ENCODE results near the gene ZNF530.
A peak's percentile ranks its signal among the peaks of the same experiment; 100 is the strongest.

Gene ZNF530

GRCh38 chr19:57583104-57583520, 16.6 kb upstream of the ZNF530 start:
- no peak for TF ChIP-seq CTCF (IDR thresholded peaks at IDR 0.05; ENCODE audit: poor library complexity, severe bottlenecking)
- ATAC-seq (ENCODE audit: low read depth) = no peak
- Histone ChIP-seq H3K4me1 (ENCODE audit: insufficient read depth, poor library complexity, severe bottlenecking) (no peaks in the 10 kb centered on the region), H3K9me3 (ENCODE audit: severe bottlenecking) (peaks cover 16% of the 10 kb centered on the region), H3K27me3 (ENCODE audit: insufficient read depth, poor library complexity, severe bottlenecking) (no peaks in the 10 kb centered on the region), H3K36me3 (ENCODE audit: low read depth) (peaks cover 17% of the 10 kb centered on the region), H3K27ac (ENCODE audit: poor library complexity, severe bottlenecking) (no peak overlapping the region), H3K4me3 (ENCODE audit: severe bottlenecking) (peak overlapping the region; percentile 66)
- DNase-seq (ENCODE audit: low spot score) = no peak

DNA sequence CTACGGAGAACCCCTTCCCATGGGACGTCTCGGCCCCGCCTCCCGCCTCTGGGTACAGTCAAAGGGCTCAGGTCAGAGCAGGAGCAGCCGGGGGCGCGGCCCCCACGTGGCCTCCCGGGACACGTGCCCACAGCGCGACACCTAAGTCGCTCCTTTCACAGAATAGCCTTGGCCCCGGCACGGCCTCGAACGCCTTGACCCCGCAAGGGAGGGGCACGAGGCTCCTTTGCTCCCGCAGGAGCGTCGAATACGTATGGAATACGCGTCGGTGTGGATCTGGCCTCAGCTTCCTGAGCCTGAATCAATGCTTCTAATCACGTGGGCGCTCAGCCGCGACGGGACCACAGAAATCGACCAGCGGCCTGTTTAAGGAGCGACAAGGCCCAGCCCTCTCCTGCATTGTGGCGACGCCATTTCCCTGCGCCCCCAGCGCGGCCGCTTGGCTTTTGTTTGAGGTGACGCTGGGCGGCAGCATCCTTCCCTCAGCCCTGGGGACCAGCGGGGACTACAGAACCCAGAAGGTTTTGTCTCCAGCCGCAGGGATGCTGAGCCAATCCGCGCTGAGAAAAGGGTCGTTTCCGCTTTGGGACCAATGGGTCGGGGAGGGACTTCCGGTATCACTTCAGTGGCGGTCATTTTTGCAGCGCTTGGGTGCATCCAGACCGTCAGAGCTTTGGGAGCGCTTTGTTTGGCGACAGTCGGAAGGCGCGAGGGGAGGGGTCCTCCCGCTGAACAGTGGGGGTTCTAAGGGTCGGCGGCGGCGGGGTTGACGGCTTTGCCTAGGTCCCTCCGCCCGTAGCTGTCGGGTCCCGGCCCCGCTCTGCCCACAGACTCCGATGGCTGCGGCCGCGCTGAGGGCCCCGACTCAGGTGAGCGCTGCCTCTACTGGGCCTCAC, 15.9 kb upstream of the ZNF530 start, which contains the start of gene ZIK1:
TSS of gene ZIK1 (plus strand) at position 625 of the 896 bp plus-strand sequence. CDS start at position 837, 212 bp downstream.
- ATAC-seq (ENCODE audit: low read depth) = peak; percentile 88
- peak within 1 kb of the TSS; percentile 66 for H3K4me3 ChIP-seq (ENCODE audit: severe bottlenecking)
- no peaks in the 10 kb centered on the region for H3K4me1 ChIP-seq (ENCODE audit: insufficient read depth, poor library complexity, severe bottlenecking)
- H3K9me3 ChIP-seq (ENCODE audit: severe bottlenecking) = peaks cover 20% of the 10 kb centered on the region
- H3K27ac ChIP-seq (ENCODE audit: poor library complexity, severe bottlenecking) = no peak within 1 kb of the TSS
- H3K36me3 ChIP-seq (ENCODE audit: low read depth) = peaks cover 24% of the 10 kb centered on the region
- peak; percentile 81 for DNase-seq (ENCODE audit: low spot score)
- no peaks in the 10 kb centered on the region for H3K27me3 ChIP-seq (ENCODE audit: insufficient read depth, poor library complexity, severe bottlenecking)
- TF ChIP-seq CTCF (IDR thresholded peaks at IDR 0.05; ENCODE audit: poor library complexity, severe bottlenecking) = no peak

DNA sequence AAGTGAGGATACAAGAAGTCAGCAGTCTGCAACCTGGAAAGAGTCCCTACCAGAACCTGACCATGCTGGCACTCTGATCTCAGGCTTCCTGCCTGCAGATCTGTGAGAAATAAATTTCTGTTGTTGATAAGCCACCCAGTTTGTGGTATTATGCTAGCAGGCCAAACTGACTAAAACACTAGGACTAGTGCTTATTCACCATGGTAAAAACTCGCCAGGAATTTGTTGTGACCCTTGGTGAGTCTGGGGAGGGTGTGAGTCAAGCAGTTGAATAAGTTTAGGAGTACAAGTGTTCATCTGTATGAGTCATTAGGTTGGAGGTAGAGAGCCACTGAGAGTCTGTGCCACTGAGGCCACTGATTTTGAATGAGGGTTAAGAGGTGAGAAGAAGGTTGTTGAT, 12.2 kb upstream of the ZNF530 start:
- ATAC-seq (ENCODE audit: low read depth) (no peak), DNase-seq (ENCODE audit: low spot score) (no peak)
- no peak for TF ChIP-seq CTCF (IDR thresholded peaks at IDR 0.05; ENCODE audit: poor library complexity, severe bottlenecking)
- Histone ChIP-seq H3K27ac (ENCODE audit: poor library complexity, severe bottlenecking) (no peak overlapping the region), H3K27me3 (ENCODE audit: insufficient read depth, poor library complexity, severe bottlenecking) (no peaks in the 10 kb centered on the region), H3K4me3 (ENCODE audit: severe bottlenecking) (no peak overlapping the region), H3K36me3 (ENCODE audit: low read depth) (peaks cover 55% of the 10 kb centered on the region), H3K4me1 (ENCODE audit: insufficient read depth, poor library complexity, severe bottlenecking) (no peaks in the 10 kb centered on the region), H3K9me3 (ENCODE audit: severe bottlenecking) (peaks cover 32% of the 10 kb centered on the region)

DNA sequence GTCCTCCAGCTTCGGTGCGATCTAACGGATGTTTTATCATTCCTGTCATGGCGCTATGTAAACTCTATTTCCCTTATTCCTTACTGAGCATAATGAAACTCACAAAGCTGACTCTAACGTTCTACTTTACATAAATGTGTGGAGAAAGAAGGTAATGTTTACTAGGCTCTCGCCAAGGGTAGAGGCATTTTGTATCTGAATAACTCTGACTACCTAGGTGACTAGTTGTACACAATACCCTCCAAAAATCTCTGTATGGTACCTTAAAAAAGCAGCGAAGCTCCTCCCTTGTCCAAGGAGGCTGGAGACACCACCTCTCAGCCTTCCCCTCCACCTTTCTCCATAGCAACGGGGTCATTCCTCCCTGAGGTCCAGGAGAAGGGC, 316 bp upstream of the ZNF530 start:
- Histone ChIP-seq H3K4me1 (ENCODE audit: insufficient read depth, poor library complexity, severe bottlenecking) (peaks cover 2% of the 10 kb centered on the region), H3K9me3 (ENCODE audit: severe bottlenecking) (peaks cover 7% of the 10 kb centered on the region), H3K27ac (ENCODE audit: poor library complexity, severe bottlenecking) (no peak overlapping the region), H3K36me3 (ENCODE audit: low read depth) (peaks cover 7% of the 10 kb centered on the region; the same call in 1 of the 2 replicates), H3K27me3 (ENCODE audit: insufficient read depth, poor library complexity, severe bottlenecking) (no peaks in the 10 kb centered on the region), H3K4me3 (ENCODE audit: severe bottlenecking) (peak overlapping the region; percentile 83)
- no peak for DNase-seq (ENCODE audit: low spot score)
- ATAC-seq (ENCODE audit: low read depth) = no peak; the same call in 2 of the 3 replicates
- TF ChIP-seq CTCF (IDR thresholded peaks at IDR 0.05; ENCODE audit: poor library complexity, severe bottlenecking) = no peak

DNA sequence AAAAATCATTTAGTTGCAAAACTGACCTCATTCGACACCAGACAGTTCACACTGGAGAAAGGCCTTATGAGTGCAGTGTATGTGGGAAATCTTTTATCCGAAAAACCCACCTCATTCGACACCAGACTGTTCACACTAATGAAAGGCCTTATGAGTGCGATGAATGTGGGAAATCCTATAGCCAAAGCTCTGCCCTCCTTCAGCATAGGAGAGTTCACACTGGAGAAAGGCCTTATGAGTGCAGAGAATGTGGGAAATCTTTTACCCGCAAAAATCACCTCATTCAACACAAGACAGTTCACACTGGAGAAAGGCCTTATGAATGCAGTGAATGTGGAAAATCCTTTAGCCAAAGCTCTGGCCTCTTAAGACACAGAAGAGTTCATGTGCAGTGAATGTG, 7.2 kb downstream of the ZNF530 start:
- no peaks in the 10 kb centered on the region for H3K4me1 ChIP-seq (ENCODE audit: insufficient read depth, poor library complexity, severe bottlenecking)
- no peaks in the 10 kb centered on the region for H3K27me3 ChIP-seq (ENCODE audit: insufficient read depth, poor library complexity, severe bottlenecking)
- H3K9me3 ChIP-seq (ENCODE audit: severe bottlenecking) = peaks cover 12% of the 10 kb centered on the region
- no peak overlapping the region for H3K27ac ChIP-seq (ENCODE audit: poor library complexity, severe bottlenecking)
- ATAC-seq (ENCODE audit: low read depth) (no peak), DNase-seq (ENCODE audit: low spot score) (no peak)
- TF ChIP-seq CTCF (IDR thresholded peaks at IDR 0.05; ENCODE audit: poor library complexity, severe bottlenecking) = no peak
- H3K36me3 ChIP-seq (ENCODE audit: low read depth) = peaks cover 45% of the 10 kb centered on the region
- H3K4me3 ChIP-seq (ENCODE audit: severe bottlenecking) = no peak overlapping the region

Measured in RWPE2 (cell line).